HEK293T (cell line): ENCODE measurements around the gene GARS1.

ENCODE experiments used
- CTCF ChIA-PET: fragments of 350-600 bp; formaldehyde crosslinking; extraction: SDS; loops from one replicate; lab custom pipeline; 2021; ENCODE audit warnings: antibody characterized with exemption, inconsistent platforms; lab: Yijun Ruan, JAX
- POLR2A ChIA-PET: fragments of 350-600 bp; formaldehyde crosslinking; extraction: SDS; loops from one replicate; lab custom pipeline; 2020; ENCODE audit warnings: antibody characterized with exemption, inconsistent platforms; lab: Yijun Ruan, JAX
- DNase-seq: peaks from one replicate; pipeline ENCODE4 v3.0.0; 2012; ENCODE audit warnings: mixed read lengths; ENCODE audit errors: extremely low spot score
- ARNT ChIP-seq: fragments of 450-650 bp; IDR thresholded peaks from 2 replicates; pipeline ENCODE4 v1.6.1; 2017; ENCODE audit warnings: mild to moderate bottlenecking
- BHLHE40 ChIP-seq: fragments of 450-650 bp; IDR thresholded peaks from 2 replicates; pipeline ENCODE4 v1.6.1; 2016; ENCODE audit warnings: mild to moderate bottlenecking, moderate library complexity, borderline replicate concordance
- CTBP1 ChIP-seq: fragments of 450-650 bp; IDR thresholded peaks from 2 replicates; pipeline ENCODE4 v1.6.1; 2016; ENCODE audit warnings: borderline replicate concordance
- ELF4 ChIP-seq: fragments of 450-650 bp; IDR thresholded peaks from 2 replicates; pipeline ENCODE4 v1.6.1; 2017; ENCODE audit warnings: antibody characterized with exemption
- FOXA1 ChIP-seq: fragments of 450-650 bp; IDR thresholded peaks from 2 replicates; pipeline ENCODE4 v1.6.1; 2016; ENCODE audit warnings: mild to moderate bottlenecking
- FOXK2 ChIP-seq: fragments of 450-650 bp; IDR thresholded peaks from 2 replicates; pipeline ENCODE4 v1.6.1; 2016; ENCODE audit warnings: mild to moderate bottlenecking
- FOXM1 ChIP-seq: fragments of 450-650 bp; IDR thresholded peaks from 2 replicates; pipeline ENCODE4 v1.6.1; 2017; ENCODE audit warnings: mild to moderate bottlenecking, borderline replicate concordance
- HDGF ChIP-seq: fragments of 450-650 bp; IDR thresholded peaks from 2 replicates; pipeline ENCODE4 v1.6.1; 2017; ENCODE audit warnings: antibody characterized with exemption, borderline replicate concordance
- L3MBTL2 ChIP-seq: fragments of 450-650 bp; conservative IDR thresholded peaks from 2 replicates; pipeline ENCODE4 v1.6.1; 2016; ENCODE audit warnings: mild to moderate bottlenecking
- LEF1 ChIP-seq: fragments of 450-650 bp; IDR thresholded peaks from 2 replicates; pipeline ENCODE4 v1.6.1; 2017; ENCODE audit warnings: mild to moderate bottlenecking, borderline replicate concordance
- NFRKB ChIP-seq: fragments of 450-650 bp; IDR thresholded peaks from 2 replicates; pipeline ENCODE4 v1.6.1; 2016; ENCODE audit warnings: mild to moderate bottlenecking, moderate library complexity
- SP1 ChIP-seq: fragments of 450-650 bp; IDR thresholded peaks from 2 replicates; pipeline ENCODE4 v1.6.1; 2017
- SUZ12 ChIP-seq: fragments of 450-650 bp; IDR thresholded peaks from 2 replicates; pipeline ENCODE4 v1.6.1; 2016; ENCODE audit warnings: mild to moderate bottlenecking
- TARDBP ChIP-seq: fragments of 450-650 bp; IDR thresholded peaks from 2 replicates; pipeline ENCODE4 v1.6.1; 2016
- ZNF384 ChIP-seq: fragments of 450-650 bp; IDR thresholded peaks from 2 replicates; pipeline ENCODE4 v1.6.1; 2016
- TF ChIP-seq, protein P1 (sequence below): fragments of 450-650 bp; IDR thresholded peaks from 2 replicates; pipeline ENCODE4 v1.6.1; 2016

Gene GARS1

DNA sequence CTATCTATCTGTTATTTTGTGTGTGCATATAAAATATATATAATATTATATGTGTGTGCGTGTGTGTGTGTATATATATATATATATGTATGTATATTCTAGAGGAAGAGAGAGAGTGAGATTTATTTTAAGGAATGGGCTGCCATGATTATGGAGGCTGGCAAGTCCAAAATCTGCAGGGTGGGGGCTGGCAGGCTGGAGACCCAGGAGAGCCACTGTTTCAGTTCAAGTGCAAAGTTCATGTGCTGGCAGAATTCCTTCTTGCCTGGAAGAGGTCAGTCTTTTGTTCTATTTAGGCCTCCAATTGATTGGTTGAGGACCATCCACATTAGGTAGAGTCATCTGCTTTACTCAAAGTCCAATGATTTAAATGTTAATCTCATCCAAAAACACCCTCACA, 42.3 kb upstream of the GARS1 start:
- no peak for TF ChIP-seq ELF4
- TF ChIP-seq LEF1 = no peak
- no peak for TF ChIP-seq NFRKB
- TF ChIP-seq TARDBP = no peak
- no peak for TF ChIP-seq SUZ12
- no peak for TF ChIP-seq CTBP1
- TF ChIP-seq FOXM1 = no peak
- POLR2A ChIA-PET = no interaction called here

DNA sequence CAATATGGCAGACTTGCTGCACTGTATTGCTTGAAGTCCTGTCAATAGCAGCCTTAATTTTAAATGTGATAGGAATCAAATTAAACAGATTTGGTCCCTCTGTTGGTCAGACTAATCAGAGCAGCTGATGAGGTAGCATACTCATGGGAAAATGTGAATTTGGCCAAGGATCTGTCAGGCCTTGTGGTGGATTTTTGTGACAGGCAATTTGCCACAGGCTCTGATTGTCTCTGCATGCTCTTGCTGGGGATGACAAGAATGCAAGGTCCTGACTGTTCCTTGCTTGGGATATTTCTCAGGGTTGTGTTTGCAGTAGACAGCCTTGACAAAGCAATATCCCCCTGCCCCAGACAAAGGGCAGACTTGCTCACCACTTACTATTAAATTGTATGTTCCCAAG, 41.5 kb upstream of the GARS1 start:
- ChIA-PET POLR2A (no interaction called here), CTCF (interaction anchor here (0.6 kb wide), 1 partner anchor 159 kb away, joined by 3 read pairs; no protein-coding TSS in a partner anchor)

More for the DNA sequence above, 42.3 kb upstream of the GARS1 start:
- DNase-seq = no peak
- CTCF ChIA-PET = interaction anchor here (1.2 kb wide), 1 partner anchor 12 kb away, joined by 5 read pairs; no protein-coding TSS in a partner anchor

DNA sequence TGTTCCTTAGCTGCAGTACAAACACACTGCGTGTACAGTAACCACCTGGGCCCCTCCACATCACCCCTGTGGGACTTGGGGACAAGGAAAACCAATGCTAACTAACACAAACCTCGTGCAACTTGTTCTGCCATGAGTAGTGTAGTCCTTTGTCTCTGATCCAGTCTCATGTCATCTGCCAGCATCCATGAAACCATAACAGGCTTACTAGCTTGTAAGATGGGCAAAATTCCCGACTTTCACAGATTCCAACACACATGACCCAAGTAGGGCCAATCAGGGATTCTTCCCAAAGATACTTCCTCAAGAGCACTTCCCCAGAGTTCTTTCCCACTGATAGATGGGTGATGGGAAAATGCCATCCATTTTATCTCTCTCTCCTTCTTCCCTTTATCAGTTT, 41.1 kb upstream of the GARS1 start:
- no peak for DNase-seq
- CTCF ChIA-PET = interaction anchor here (0.6 kb wide), 1 partner anchor 159 kb away, joined by 3 read pairs; no protein-coding TSS in a partner anchor
- TF ChIP-seq TARDBP (no peak), ZNF384 (no peak)
- TF ChIP-seq, protein P1, sequence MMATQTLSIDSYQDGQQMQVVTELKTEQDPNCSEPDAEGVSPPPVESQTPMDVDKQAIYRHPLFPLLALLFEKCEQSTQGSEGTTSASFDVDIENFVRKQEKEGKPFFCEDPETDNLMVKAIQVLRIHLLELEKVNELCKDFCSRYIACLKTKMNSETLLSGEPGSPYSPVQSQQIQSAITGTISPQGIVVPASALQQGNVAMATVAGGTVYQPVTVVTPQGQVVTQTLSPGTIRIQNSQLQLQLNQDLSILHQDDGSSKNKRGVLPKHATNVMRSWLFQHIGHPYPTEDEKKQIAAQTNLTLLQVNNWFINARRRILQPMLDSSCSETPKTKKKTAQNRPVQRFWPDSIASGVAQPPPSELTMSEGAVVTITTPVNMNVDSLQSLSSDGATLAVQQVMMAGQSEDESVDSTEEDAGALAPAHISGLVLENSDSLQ = no peak
- POLR2A ChIA-PET = no interaction called here

More for the DNA sequence above, 41.5 kb upstream of the GARS1 start:
- DNase-seq = no peak
- TF ChIP-seq FOXA1 = no peak
- no peak for TF ChIP-seq FOXK2
- no peak for TF ChIP-seq BHLHE40
- TF ChIP-seq ARNT = no peak
- no peak for TF ChIP-seq TARDBP
- TF ChIP-seq SUZ12 = no peak
- no peak for TF ChIP-seq HDGF
- no peak for TF ChIP-seq L3MBTL2
- no peak for TF ChIP-seq ZNF384
- no peak for TF ChIP-seq CTBP1
- no peak for TF ChIP-seq FOXM1

DNA sequence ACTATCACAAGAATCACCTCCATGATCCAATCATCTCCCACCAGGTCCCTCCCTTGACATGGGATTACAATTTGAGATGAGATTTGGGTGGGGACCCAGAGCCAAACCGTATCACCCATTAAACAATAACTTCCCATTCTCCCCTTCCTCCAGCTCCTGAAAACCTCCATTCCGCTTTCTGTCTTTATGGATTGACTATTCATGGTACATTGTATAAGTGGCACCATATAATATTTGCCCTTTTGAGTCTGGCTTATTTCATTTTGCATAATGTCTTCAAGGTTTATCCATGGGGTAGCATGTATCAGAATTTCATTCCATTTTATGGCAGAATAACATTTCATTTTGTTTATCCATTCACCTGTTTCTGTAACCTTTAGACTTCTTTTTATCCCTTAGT, 39.2 kb upstream of the GARS1 start:
- ChIA-PET POLR2A (no interaction called here), CTCF (interaction anchor here (0.9 kb wide), 1 partner anchor 9 kb away, joined by 3 read pairs; no protein-coding TSS in a partner anchor)
- no peak for TF ChIP-seq SP1
- TF ChIP-seq, protein P1 = no peak
- TF ChIP-seq FOXM1 = no peak
- no peak for TF ChIP-seq ARNT
- no peak for DNase-seq

DNA sequence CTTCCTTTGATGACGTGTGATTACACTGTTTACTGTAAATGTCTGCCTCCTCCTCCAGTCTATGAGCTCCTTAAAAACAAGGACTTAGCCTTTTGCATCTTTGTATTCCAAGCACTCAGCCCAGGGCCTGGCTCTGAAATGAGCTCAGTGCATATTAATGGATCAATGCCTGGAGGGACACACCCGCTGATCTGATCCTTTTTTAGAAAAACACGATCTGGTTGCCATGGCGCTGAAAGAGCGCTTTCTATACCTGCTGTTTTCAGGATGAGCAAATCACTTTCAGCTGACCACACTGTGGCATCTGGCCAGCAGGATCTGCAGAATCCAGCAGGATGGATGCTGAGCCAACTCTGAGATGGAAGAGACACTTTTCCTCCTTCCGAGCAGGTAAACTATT, 37.8 kb upstream of the GARS1 start:
- ChIA-PET POLR2A (no interaction called here), CTCF (no interaction called here)
- DNase-seq = no peak
- TF ChIP-seq LEF1 = no peak
- TF ChIP-seq, protein P1 = no peak
- TF ChIP-seq SP1 = no peak
- TF ChIP-seq ARNT = no peak
- no peak for TF ChIP-seq ELF4
- no peak for TF ChIP-seq CTBP1
- TF ChIP-seq NFRKB = no peak
- TF ChIP-seq TARDBP = no peak
- no peak for TF ChIP-seq L3MBTL2
- TF ChIP-seq FOXA1 = no peak
- no peak for TF ChIP-seq SUZ12
- TF ChIP-seq HDGF = no peak
- no peak for TF ChIP-seq FOXM1

DNA sequence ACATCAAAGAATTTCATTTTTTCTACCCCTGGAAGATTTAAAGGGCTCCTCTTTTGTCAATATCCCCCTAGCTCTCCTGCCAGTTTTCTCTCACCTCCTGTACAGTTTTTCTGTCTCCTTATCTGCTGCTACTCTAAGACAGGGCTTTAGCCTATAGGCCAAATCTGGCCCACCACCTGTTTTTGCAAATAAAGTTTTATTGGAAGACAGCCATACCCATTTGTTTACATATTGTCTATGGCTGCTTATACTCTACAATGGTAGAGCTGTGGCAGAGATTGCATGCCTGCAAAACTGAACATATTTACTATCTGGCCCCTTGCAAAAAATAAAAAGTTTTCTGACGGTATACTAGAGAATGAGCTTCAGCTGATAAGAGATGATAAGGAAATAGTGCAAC, 37.4 kb upstream of the GARS1 start:
- ChIA-PET CTCF (no interaction called here), POLR2A (no interaction called here)
- no peak for DNase-seq
- TF ChIP-seq ARNT (no peak), SP1 (no peak), HDGF (no peak), FOXA1 (no peak), NFRKB (no peak), CTBP1 (no peak), ZNF384 (no peak), TARDBP (no peak), L3MBTL2 (no peak), FOXK2 (no peak), FOXM1 (no peak), LEF1 (no peak), ELF4 (no peak), SUZ12 (no peak), BHLHE40 (no peak)
- TF ChIP-seq, protein P1 = no peak
